Keratinocyte (primary cell): ENCODE measurements around the gene CIDEC.
"Not testable (repeated sequence)": the region's sequence is repeated elsewhere in the genome, so short reads cannot be mapped to it uniquely, and the experiment has no call there.

ENCODE experiments used
- CTCF ChIP-seq, 3 experiments: IDR thresholded peaks in 1 of 3; conservative IDR thresholded peaks in 1 of 3; optimal IDR thresholded peaks in 1 of 3; 2 replicates in 2 of 3; 3 replicates in 1 of 3; pipeline versions ENCODE3 to v1.5.1; 2011; ENCODE audit warnings: low read length in 3 of 3, mild to moderate bottlenecking in 3 of 3, moderate library complexity in 2 of 3, control low read depth in 1 of 3, inconsistent platforms in 1 of 3; ENCODE audit not compliant: insufficient read depth in 2 of 3; ENCODE audit errors: extremely low read depth in 1 of 3
- EZH2 ChIP-seq: IDR thresholded peaks from one replicate; pipeline ENCODE4 v1.6.1; 2012; ENCODE audit warnings: inconsistent platforms, mild to moderate bottlenecking, low read length, moderate library complexity

DNA sequence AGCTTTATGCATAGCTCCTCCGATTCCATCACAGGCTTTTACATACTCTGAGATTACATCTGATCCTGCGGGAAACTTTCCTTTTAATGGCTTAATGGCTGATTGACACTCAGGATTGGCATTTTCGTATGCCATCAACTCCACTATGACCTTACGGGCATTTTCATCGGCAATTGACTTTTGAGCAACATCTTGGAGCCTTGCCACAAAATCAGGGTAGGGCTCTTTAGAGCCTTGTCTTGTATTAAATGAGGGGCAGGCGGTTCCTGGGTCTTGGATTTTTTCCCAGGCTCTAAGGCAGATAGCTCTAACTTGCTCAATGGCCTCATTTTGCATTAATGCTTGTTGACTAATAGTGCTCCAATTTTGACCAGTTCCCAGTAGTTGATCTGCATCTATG lies 28.1 kb downstream of the CIDEC start:
- TF ChIP-seq CTCF (optimal IDR thresholded peaks at IDR 0.05 in 1 of 3, IDR thresholded peaks at IDR 0.05 in 1 of 3, conservative IDR thresholded peaks at IDR 0.05 in 1 of 3; ENCODE audit: extremely low read depth in 1 of 3, insufficient read depth in 2 of 3, low read length in 3 of 3); EZH2: not testable (repeated sequence)
